ENCODE results near the gene OCEL1.
"Not testable (repeated sequence)": the region's sequence is repeated elsewhere in the genome, so short reads cannot be mapped to it uniquely, and the experiment has no call there.

The OCEL1 gene

DNA sequence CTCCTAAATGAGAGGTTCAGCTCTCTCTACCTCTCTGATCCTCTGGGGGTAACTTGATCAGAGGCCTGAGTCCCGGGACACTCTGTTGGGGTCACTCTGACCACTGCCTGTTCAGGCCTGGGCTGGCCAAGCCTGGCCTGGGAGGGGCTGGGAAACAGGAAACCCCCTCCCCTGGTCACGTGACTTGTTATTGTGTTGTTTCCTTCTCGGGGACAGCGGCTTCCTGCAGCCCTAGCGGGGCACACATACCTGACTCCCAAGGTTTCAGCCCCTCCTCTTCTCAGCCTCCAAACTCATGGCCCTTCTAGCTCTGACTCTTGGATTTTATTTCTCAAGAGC, 38.6 kb downstream of the OCEL1 start, which contains the start of gene USHBP1:
Gene USHBP1 (minus strand): TSS at position 105 of the 339 bp plus-strand sequence. CDS start 446 bp downstream, outside the sequence.
- TF ChIP-seq, protein P1, sequence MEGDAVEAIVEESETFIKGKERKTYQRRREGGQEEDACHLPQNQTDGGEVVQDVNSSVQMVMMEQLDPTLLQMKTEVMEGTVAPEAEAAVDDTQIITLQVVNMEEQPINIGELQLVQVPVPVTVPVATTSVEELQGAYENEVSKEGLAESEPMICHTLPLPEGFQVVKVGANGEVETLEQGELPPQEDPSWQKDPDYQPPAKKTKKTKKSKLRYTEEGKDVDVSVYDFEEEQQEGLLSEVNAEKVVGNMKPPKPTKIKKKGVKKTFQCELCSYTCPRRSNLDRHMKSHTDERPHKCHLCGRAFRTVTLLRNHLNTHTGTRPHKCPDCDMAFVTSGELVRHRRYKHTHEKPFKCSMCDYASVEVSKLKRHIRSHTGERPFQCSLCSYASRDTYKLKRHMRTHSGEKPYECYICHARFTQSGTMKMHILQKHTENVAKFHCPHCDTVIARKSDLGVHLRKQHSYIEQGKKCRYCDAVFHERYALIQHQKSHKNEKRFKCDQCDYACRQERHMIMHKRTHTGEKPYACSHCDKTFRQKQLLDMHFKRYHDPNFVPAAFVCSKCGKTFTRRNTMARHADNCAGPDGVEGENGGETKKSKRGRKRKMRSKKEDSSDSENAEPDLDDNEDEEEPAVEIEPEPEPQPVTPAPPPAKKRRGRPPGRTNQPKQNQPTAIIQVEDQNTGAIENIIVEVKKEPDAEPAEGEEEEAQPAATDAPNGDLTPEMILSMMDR (IDR thresholded peaks at IDR 0.05; ENCODE audit: low read depth, low read length, missing control alignments), result no peak
- H3K4me3 ChIP-seq (ENCODE audit: low read depth, low read length), result no peak within 1 kb of the TSS

DNA sequence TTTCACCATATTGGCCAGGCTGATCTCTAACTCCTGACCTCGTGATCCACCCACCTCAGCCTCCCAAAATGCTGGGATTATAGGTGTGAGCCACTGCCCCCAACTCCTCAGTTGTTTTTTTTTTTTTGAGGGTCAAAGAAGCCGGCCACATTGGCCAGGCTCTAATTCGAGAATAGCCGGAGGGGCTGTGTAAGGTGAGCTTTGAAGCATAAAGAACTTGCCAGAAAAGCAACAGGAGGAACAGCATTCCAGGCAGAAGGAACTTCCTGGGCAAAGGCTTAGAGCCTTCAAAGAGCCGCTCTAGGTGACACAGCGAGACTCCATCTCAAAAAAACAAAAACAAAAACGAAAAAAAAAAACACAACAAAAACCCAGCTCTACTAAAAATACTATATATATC, 40.0 kb downstream of the OCEL1 start:
- TF ChIP-seq, protein P1 (IDR thresholded peaks at IDR 0.05; ENCODE audit: low read depth, low read length, missing control alignments), result no peak

More for the DNA sequence above, 38.6 kb downstream of the OCEL1 start, which contains the start of gene USHBP1:
- DNase-seq (ENCODE audit: low read depth), result no peak

DNA sequence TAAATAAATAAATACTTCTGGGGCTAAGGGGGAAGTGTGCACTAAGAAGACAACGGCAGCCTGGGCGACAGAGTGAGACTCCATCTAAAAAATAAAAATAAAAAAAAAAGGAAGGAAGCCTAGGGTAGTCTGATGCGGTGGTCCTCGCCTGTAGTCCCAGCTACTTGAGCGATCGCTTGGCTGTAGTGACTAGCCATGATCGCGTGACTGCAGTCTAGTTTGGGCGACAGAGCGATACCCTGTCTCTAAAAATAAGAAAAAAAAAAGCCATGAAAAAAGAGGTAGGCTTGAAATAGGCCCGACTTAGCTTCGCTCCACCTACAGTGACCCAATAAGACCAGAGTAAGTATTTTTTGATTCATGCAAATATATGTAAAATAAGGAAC, 40.6 kb downstream of the OCEL1 start:
- H3K4me3 ChIP-seq (ENCODE audit: low read depth, low read length), result peak overlapping the region; percentile 25
- TF ChIP-seq, protein P1 (IDR thresholded peaks at IDR 0.05; ENCODE audit: low read depth, low read length, missing control alignments), result no peak
- DNase-seq (ENCODE audit: low read depth), result no peak

More for the DNA sequence above, 40.0 kb downstream of the OCEL1 start:
- peak overlapping the region; percentile 29; the same call in 1 of the 2 replicates for H3K4me3 ChIP-seq (ENCODE audit: low read depth, low read length)
- DNase-seq (ENCODE audit: low read depth), result no peak

DNA sequence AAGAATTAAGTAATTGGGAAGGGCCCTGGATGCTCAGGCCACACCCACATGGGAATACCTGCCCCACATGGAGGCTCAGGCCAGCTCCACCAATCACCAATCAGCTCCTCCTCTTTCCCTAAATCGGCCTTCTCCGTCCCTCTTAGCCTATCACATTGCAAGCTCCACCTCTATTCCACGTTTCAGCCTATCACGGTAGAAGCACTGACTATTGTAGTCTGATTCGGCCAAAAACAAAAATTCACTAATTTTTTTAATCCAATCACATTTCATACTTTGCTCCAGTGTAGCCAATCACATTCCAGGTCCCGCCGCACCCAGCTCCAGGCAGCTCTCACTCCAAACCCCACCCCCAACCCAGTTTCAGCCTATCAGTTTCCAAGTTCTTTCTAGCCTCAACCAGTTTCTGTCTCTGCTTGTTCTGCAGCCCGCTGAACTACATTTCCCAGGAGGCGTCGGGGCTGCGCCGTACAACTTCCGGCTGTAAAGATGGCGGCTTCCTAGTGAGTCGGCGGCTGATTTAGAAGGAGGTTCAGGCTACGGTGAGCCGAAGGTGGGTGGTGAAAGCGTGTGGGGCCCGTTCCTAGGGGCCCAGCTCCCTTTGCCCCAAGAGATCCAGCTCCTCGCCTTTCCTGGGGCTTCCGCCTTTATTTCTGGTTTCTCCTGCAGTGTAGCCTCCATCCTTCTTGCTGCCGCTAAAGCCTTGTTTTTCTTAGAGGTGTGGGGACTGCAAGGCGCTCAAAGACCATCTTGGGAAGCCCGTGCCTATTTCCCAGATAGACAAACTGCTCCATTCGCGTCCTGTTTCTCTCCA, 41.2 kb downstream of the OCEL1 start, which contains the start of gene BABAM1:
Gene BABAM1 (plus strand): TSS at position 469 of the 814 bp plus-strand sequence. CDS start 1,364 bp downstream, outside the sequence.
- H3K4me3 ChIP-seq (ENCODE audit: low read depth, low read length), result peak within 1 kb of the TSS; percentile 95
- TF ChIP-seq, protein P1 (IDR thresholded peaks at IDR 0.05; ENCODE audit: low read depth, low read length, missing control alignments), result no peak
- DNase-seq (ENCODE audit: low read depth), result peak; percentile 100

DNA sequence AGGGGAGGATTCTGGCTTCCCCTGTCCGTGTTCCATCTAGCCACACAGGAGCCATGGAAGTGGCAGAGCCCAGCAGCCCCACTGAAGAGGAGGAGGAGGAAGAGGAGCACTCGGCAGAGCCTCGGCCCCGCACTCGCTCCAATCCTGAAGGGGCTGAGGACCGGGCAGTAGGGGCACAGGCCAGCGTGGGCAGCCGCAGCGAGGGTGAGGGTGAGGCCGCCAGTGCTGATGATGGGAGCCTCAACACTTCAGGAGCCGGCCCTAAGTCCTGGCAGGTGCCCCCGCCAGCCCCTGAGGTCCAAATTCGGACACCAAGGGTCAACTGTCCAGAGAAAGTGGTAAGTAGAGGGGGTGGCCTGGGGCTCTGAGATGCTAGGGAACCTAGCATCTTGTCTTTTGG, 42.7 kb downstream of the OCEL1 start:
- H3K4me3 ChIP-seq (ENCODE audit: low read depth, low read length), result no peak overlapping the region
- TF ChIP-seq, protein P1 (IDR thresholded peaks at IDR 0.05; ENCODE audit: low read depth, low read length, missing control alignments), result no peak
- no peak for DNase-seq (ENCODE audit: low read depth)

DNA sequence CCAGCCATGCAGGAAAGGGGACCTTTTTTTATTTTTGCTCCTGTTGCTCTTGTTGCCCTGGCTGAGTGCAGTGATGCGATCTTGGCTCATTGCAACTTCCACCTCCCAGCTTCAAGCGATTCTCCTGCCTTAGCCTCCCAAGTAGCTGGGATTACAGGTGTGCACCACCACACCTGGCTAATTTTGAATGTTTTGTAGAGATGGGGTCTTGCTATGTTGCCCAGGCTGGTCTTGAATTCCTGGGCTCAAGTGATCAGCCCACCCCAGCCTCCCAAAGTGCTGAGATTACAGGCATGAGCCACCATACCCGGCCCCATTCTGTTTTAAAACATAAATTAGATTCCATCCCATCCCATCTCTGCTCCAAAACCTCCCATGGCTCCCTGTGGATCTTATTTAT, 48.9 kb downstream of the OCEL1 start:
- DNase-seq (ENCODE audit: low read depth); H3K4me3 ChIP-seq (ENCODE audit: low read depth, low read length): not testable (repeated sequence)

DNA sequence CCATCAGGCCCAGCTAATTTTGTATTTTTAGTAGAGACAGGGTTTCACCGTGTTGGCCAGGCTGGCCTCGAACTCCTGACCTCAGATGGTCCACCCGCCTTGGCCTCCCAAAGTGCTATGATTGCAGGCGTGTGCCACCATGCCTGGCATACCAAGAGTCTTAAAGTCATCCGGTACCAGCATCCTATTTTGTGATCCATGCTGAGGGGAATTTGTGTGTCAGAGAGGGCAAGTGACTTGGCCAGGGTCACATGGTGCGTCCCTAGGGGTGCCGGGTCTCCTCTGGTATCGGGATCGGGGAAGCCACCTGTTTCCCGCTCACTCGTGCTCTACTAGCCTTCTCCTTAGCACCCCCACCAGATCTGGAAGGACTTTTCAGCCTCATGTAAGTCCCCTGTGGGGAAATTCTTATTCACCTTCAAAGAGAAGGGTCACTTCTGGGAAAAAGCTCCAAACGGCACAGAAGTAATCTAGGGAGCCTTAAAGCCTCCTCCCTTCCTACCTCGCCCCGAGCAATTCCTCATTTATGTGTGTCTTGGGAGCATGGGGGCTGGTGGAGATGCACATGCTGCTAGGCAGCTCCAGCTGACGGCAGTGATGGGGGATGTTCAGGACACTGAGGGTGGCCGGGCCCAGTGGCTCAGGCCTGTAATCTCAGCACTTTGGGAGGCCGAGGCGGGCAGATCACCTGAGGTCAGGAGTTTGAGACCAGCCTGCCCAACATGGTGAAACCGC, 49.6 kb downstream of the OCEL1 start:
- TF ChIP-seq, protein P1 (IDR thresholded peaks at IDR 0.05; ENCODE audit: low read depth, low read length, missing control alignments), result no peak
- H3K4me3 ChIP-seq (ENCODE audit: low read depth, low read length), result no peak overlapping the region
- DNase-seq (ENCODE audit: low read depth), result no peak

All from GM12864 (cell line).